Neural cell (in vitro differentiated cells): ENCODE results near the gene L3MBTL2.

ENCODE experiments used
- CTCF ChIP-seq: fragments of 450-650 bp; IDR thresholded peaks from 2 replicates; pipeline ENCODE4 v1.5.1; 2014; ENCODE audit warnings: antibody characterized with exemption, mild to moderate bottlenecking, moderate library complexity; ENCODE audit not compliant: poor library complexity, severe bottlenecking
- EP300 ChIP-seq: fragments of 450-650 bp; conservative IDR thresholded peaks from 2 replicates; pipeline ENCODE4 v1.6.1; 2014; ENCODE audit warnings: antibody characterized with exemption, mild to moderate bottlenecking, moderate library complexity; ENCODE audit not compliant: poor library complexity, severe bottlenecking
- EZH2 ChIP-seq: fragments of 200-600, 300-800 bp; shearing (Covaris generic), sonication (generic); IDR thresholded peaks from 2 replicates; pipeline ENCODE4 v1.6.1; 2014; ENCODE audit warnings: antibody characterized with exemption, low read length, borderline replicate concordance, mild to moderate bottlenecking; ENCODE audit not compliant: insufficient read depth, poor library complexity, severe bottlenecking
- MXI1 ChIP-seq: fragments of 450-650 bp; conservative IDR thresholded peaks from 2 replicates; pipeline ENCODE4 v1.6.1; 2014; ENCODE audit warnings: antibody characterized with exemption, mild to moderate bottlenecking; ENCODE audit not compliant: poor library complexity, severe bottlenecking
- POLR2AphosphoS5 ChIP-seq: IDR thresholded peaks from 2 replicates; pipeline ENCODE4 v1.6.1; 2012
- RAD21 ChIP-seq: fragments of 450-650 bp; conservative IDR thresholded peaks from 2 replicates; pipeline ENCODE4 v1.6.1; 2014; ENCODE audit warnings: antibody characterized with exemption, mild to moderate bottlenecking, moderate library complexity
- REST ChIP-seq: IDR thresholded peaks from 2 replicates; pipeline ENCODE4 v1.6.1; 2012; ENCODE audit warnings: borderline replicate concordance
- SMC3 ChIP-seq: fragments of 450-650 bp; conservative IDR thresholded peaks from 2 replicates; pipeline ENCODE4 v1.6.1; 2014; ENCODE audit warnings: antibody characterized with exemption, mild to moderate bottlenecking, moderate library complexity; ENCODE audit not compliant: poor library complexity
- TAF1 ChIP-seq: IDR thresholded peaks from 2 replicates; pipeline ENCODE4 v1.6.1; 2012; ENCODE audit warnings: low read depth

DNA sequence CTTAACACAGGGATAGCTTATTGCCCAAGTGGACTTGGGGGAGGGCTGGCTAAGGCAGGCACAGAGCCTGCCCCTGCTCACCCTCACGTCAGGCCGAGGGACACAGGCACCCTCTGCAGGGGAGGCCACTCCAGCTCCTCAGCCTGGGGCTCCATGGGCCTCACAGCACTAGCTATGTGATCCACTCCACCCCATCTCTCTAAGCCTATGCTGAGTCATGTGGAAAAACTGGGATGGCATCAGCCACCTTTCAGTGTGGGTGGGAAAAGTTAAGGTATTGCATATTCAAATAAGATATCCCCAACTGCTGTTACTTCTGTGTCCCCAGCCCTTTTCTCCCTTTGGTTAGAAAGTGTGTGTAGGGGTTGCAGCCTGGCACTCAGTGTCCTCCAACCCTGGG lies 58.6 kb downstream of the L3MBTL2 start:
- TF ChIP-seq POLR2AphosphoS5 (no peak), TAF1 (no peak), CTCF (no peak), REST (no peak), RAD21 (no peak), EZH2 (no peak), EP300 (no peak), MXI1 (no peak), SMC3 (no peak)
